GM12891 (cell line): ENCODE measurements around the gene DCTN3.

Experiments used
- POLR2A ChIP-seq: IDR thresholded peaks from 2 replicates; pipeline ENCODE4 v1.6.1; 2011; ENCODE audit warnings: low read depth, low read length, control low read depth
- POLR2AphosphoS5 ChIP-seq: IDR thresholded peaks from 2 replicates; pipeline ENCODE4 v1.6.1; 2011; ENCODE audit warnings: low read depth, low read length, control low read depth

GRCh38 chr9:34575241-34575640 is 45.1 kb downstream of the DCTN3 start:
- TF ChIP-seq POLR2AphosphoS5 (no peak), POLR2A (no peak)
